Stimulated activated CD4-positive, alpha-beta T cell treated with anti-CD3 and anti-CD28 coated beads, Interleukin-4, amount 100 ng/mL, for 24 hours (primary cell): ENCODE measurements around the gene MAP1B.

ENCODE experiments used
- DNase-seq: peaks from one replicate; pipeline ENCODE4 v3.0.0-alpha.2; 2020

MAP1B gene

DNA sequence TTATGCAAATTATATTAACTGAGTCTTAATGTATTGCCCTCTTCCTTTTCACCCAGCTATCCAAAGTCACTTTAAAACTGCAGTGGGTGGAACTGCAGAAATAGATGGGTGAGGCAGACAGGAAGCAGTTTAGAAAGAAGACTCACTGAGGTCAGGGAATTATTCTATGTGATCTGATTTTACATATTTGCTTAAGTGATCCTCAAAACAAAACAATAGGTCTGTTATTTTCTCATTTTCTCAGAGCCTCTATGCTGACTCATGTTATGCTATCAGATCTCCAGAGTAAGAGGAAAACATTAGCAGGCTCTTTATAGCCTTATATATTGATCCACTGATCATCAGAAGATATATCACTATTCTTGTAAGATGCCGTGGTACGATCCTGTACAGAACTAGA, 149.3 kb downstream of the MAP1B start:
- DNase-seq, result no peak
